ENCODE results near the gene SKP1.

SKP1 gene

GRCh38 chr5:134184155-134185135 lies 7.7 kb upstream of the SKP1 start:
- Histone ChIP-seq H3K4me1 (ENCODE audit: control insufficient read depth in 1 of 2, insufficient read depth in 2 of 2, low read length in 2 of 2) (no peaks in the 10 kb centered on the region), H4K91ac (ENCODE audit: low read depth, low read length) (no peak overlapping the region), H3K23ac (ENCODE audit: low read length) (no peak overlapping the region), H4K12ac (ENCODE audit: low read depth, low read length) (no peak overlapping the region), H3K79me1 (ENCODE audit: low read length) (no peaks in the 10 kb centered on the region), H2BK5ac (ENCODE audit: low read depth, low read length, poor library complexity) (no peak overlapping the region), H3K14ac (ENCODE audit: low read length) (no peak overlapping the region), H3K4me3 (ENCODE audit: low read depth, low read length) (no peak overlapping the region), H2BK12ac (ENCODE audit: low read length) (no peak overlapping the region), H2AK5ac (ENCODE audit: low read length) (no peak overlapping the region), H4K8ac (ENCODE audit: low read depth, low read length) (no peak overlapping the region), H2BK120ac (ENCODE audit: insufficient read depth, low read length, poor library complexity) (no peak overlapping the region), H3K18ac (ENCODE audit: low read length) (no peak overlapping the region), H3K4ac (ENCODE audit: low read depth, low read length) (no peak overlapping the region), H3K36me3 (ENCODE audit: control insufficient read depth in 1 of 2, insufficient read depth in 2 of 2, low read length in 2 of 2) (no peaks in the 10 kb centered on the region), H3K79me2 (ENCODE audit: control insufficient read depth, insufficient read depth, low read length, poor library complexity) (no peaks in the 10 kb centered on the region), H3K9ac (ENCODE audit: low read length) (no peak overlapping the region), H3K9me3 (ENCODE audit: insufficient read depth, low read depth, low read length) (no peaks in the 10 kb centered on the region), H2AFZ (ENCODE audit: insufficient read depth, low read length, poor library complexity) (no peak overlapping the region), H3K4me2 (ENCODE audit: low read length) (no peak overlapping the region), H3K27me3 (ENCODE audit: insufficient read depth, low read length) (no peaks in the 10 kb centered on the region), H3K27ac (ENCODE audit: low read depth, low read length) (no peak overlapping the region)
- peak; percentile 54 to 89 for DNase-seq
- no CpG with 5 or more reads among the region's 11 CpGs for WGBS (ENCODE audit: extremely low coverage, insufficient coverage, insufficient read length)

GRCh38 chr5:134183481-134183880 lies 6.7 kb upstream of the SKP1 start:
- Histone ChIP-seq H2BK12ac (ENCODE audit: low read length) (no peak overlapping the region), H2BK5ac (ENCODE audit: low read depth, low read length, poor library complexity) (no peak overlapping the region), H3K4ac (ENCODE audit: low read depth, low read length) (no peak overlapping the region), H3K14ac (ENCODE audit: low read length) (no peak overlapping the region), H4K12ac (ENCODE audit: low read depth, low read length) (no peak overlapping the region), H3K23ac (ENCODE audit: low read length) (no peak overlapping the region), H3K4me3 (ENCODE audit: low read depth, low read length) (no peak overlapping the region), H4K8ac (ENCODE audit: low read depth, low read length) (no peak overlapping the region), H3K4me1 (ENCODE audit: control insufficient read depth in 1 of 2, insufficient read depth in 2 of 2, low read length in 2 of 2) (no peaks in the 10 kb centered on the region), H3K18ac (ENCODE audit: low read length) (no peak overlapping the region), H3K36me3 (ENCODE audit: control insufficient read depth in 1 of 2, insufficient read depth in 2 of 2, low read length in 2 of 2) (no peaks in the 10 kb centered on the region), H3K27me3 (ENCODE audit: insufficient read depth, low read length) (no peaks in the 10 kb centered on the region), H2AFZ (ENCODE audit: insufficient read depth, low read length, poor library complexity) (no peak overlapping the region), H3K9ac (ENCODE audit: low read length) (no peak overlapping the region), H4K91ac (ENCODE audit: low read depth, low read length) (no peak overlapping the region), H3K27ac (ENCODE audit: low read depth, low read length) (no peak overlapping the region), H2BK120ac (ENCODE audit: insufficient read depth, low read length, poor library complexity) (no peak overlapping the region), H2AK5ac (ENCODE audit: low read length) (no peak overlapping the region), H3K4me2 (ENCODE audit: low read length) (no peak overlapping the region), H3K79me2 (ENCODE audit: control insufficient read depth, insufficient read depth, low read length, poor library complexity) (no peaks in the 10 kb centered on the region), H3K9me3 (ENCODE audit: insufficient read depth, low read depth, low read length) (no peaks in the 10 kb centered on the region), H3K79me1 (ENCODE audit: low read length) (no peaks in the 10 kb centered on the region)
- no peak for DNase-seq

DNA sequence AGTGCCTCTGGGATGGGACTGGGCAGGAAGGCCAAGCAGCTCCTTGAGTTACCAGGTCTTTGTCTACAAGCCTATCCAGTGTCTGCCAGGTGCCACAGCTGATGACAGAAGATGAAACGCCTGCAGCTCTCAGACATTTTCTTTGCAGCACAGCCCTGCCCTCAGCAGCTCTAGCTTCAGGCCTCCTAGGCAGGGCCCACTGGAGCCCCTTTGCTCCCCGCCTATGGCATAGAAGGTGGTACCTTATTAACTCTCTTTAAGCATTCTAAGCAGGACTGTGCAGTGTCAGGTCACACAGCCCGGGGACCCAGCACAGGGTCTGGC lies 1.3 kb upstream of the SKP1 start:
- H3K4ac ChIP-seq (ENCODE audit: low read depth, low read length): no peak overlapping the region
- peaks cover 3% of the 10 kb centered on the region in 2 experiments for H3K36me3 ChIP-seq (ENCODE audit: control insufficient read depth in 1 of 2, insufficient read depth in 2 of 2, low read length in 2 of 2)
- H3K18ac ChIP-seq (ENCODE audit: low read length): no peak overlapping the region
- no peaks in the 10 kb centered on the region for H3K27me3 ChIP-seq (ENCODE audit: insufficient read depth, low read length)
- H2BK5ac ChIP-seq (ENCODE audit: low read depth, low read length, poor library complexity): no peak overlapping the region
- no peaks in the 10 kb centered on the region for H3K9me3 ChIP-seq (ENCODE audit: insufficient read depth, low read depth, low read length)
- H3K79me1 ChIP-seq (ENCODE audit: low read length): peaks cover 13% of the 10 kb centered on the region
- H3K14ac ChIP-seq (ENCODE audit: low read length): no peak overlapping the region
- no peak overlapping the region for H3K4me3 ChIP-seq (ENCODE audit: low read depth, low read length)
- no peak overlapping the region for H2BK120ac ChIP-seq (ENCODE audit: insufficient read depth, low read length, poor library complexity)
- H4K8ac ChIP-seq (ENCODE audit: low read depth, low read length): peak overlapping the region; percentile 99
- H2AK5ac ChIP-seq (ENCODE audit: low read length): peak overlapping the region; percentile 35
- H2AFZ ChIP-seq (ENCODE audit: insufficient read depth, low read length, poor library complexity): no peak overlapping the region
- DNase-seq: no peak
- peaks cover 0 to 5% of the 10 kb centered on the region in 2 experiments for H3K4me1 ChIP-seq (ENCODE audit: control insufficient read depth in 1 of 2, insufficient read depth in 2 of 2, low read length in 2 of 2)
- H3K4me2 ChIP-seq (ENCODE audit: low read length): peak overlapping the region; percentile 80
- H4K91ac ChIP-seq (ENCODE audit: low read depth, low read length): peak overlapping the region; percentile 96
- H3K9ac ChIP-seq (ENCODE audit: low read length): peak overlapping the region; percentile 61
- no peak overlapping the region for H3K27ac ChIP-seq (ENCODE audit: low read depth, low read length)
- no CpG with 5 or more reads among the region's 3 CpGs for WGBS (ENCODE audit: extremely low coverage, insufficient coverage, insufficient read length)
- peaks cover 12% of the 10 kb centered on the region for H3K79me2 ChIP-seq (ENCODE audit: control insufficient read depth, insufficient read depth, low read length, poor library complexity)
- H2BK12ac ChIP-seq (ENCODE audit: low read length): no peak overlapping the region
- no peak overlapping the region for H3K23ac ChIP-seq (ENCODE audit: low read length)
- H4K12ac ChIP-seq (ENCODE audit: low read depth, low read length): no peak overlapping the region

- Histone ChIP-seq H2BK5ac (ENCODE audit: low read depth, low read length, poor library complexity) (peak overlapping the region; percentile 92), H3K9me3 (ENCODE audit: insufficient read depth, low read depth, low read length) (no peaks in the 10 kb centered on the region), H3K18ac (ENCODE audit: low read length) (peak overlapping the region; percentile 96), H3K36me3 (ENCODE audit: control insufficient read depth in 1 of 2, insufficient read depth in 2 of 2, low read length in 2 of 2) (peaks cover 6 to 8% of the 10 kb centered on the region in 2 experiments), H4K91ac (ENCODE audit: low read depth, low read length) (peak overlapping the region; percentile 96), H2AFZ (ENCODE audit: insufficient read depth, low read length, poor library complexity) (peak overlapping the region; percentile 93), H2BK120ac (ENCODE audit: insufficient read depth, low read length, poor library complexity) (peak overlapping the region; percentile 74), H3K23ac (ENCODE audit: low read length) (no peak overlapping the region), H3K4me2 (ENCODE audit: low read length) (peak overlapping the region; percentile 80), H3K14ac (ENCODE audit: low read length) (peak overlapping the region; percentile 82), H2AK5ac (ENCODE audit: low read length) (peak overlapping the region; percentile 35), H3K79me1 (ENCODE audit: low read length) (peaks cover 13% of the 10 kb centered on the region), H3K4ac (ENCODE audit: low read depth, low read length) (peak overlapping the region; percentile 75), H3K9ac (ENCODE audit: low read length) (peak overlapping the region; percentile 91), H3K4me3 (ENCODE audit: low read depth, low read length) (peak overlapping the region; percentile 100), H3K27ac (ENCODE audit: low read depth, low read length) (peak overlapping the region; percentile 99), H4K12ac (ENCODE audit: low read depth, low read length) (peak overlapping the region; percentile 82), H3K79me2 (ENCODE audit: control insufficient read depth, insufficient read depth, low read length, poor library complexity) (peaks cover 12% of the 10 kb centered on the region), H2BK12ac (ENCODE audit: low read length) (no peak overlapping the region), H3K4me1 (ENCODE audit: control insufficient read depth in 1 of 2, insufficient read depth in 2 of 2, low read length in 2 of 2) (peaks cover 0 to 5% of the 10 kb centered on the region in 2 experiments), H4K8ac (ENCODE audit: low read depth, low read length) (peak overlapping the region; percentile 99), H3K27me3 (ENCODE audit: insufficient read depth, low read length) (no peaks in the 10 kb centered on the region)
- no peak for DNase-seq
- WGBS (ENCODE audit: extremely low coverage, insufficient coverage, insufficient read length): no CpG with 5 or more reads among the region's 29 CpGs
Observed at GRCh38 chr5:134177369-134178095, 782 bp upstream of the SKP1 start.
